Fibroblast of lung (primary cell): Measurements from ENCODE around the gene ITLN2. TPM values are rescaled to one million over a fixed set of nuclear protein-coding genes. Genes with fewer than 3 reads are reported as not detected.
"Not testable (repeated sequence)": the region's sequence is repeated elsewhere in the genome, so short reads cannot be mapped to it uniquely, and the experiment has no call there.

Experiments used
- DNase-seq, 2 donors: peaks; one replicate each; pipeline versions ENCODE4 v3.0.0 to v3.0.0-alpha.2; 2010; ENCODE audit warnings: low read depth in 2 of 2
- H2AFZ ChIP-seq: 2 replicates; pipeline ENCODE4 v1.5.1; 2012; ENCODE audit warnings: low read length, control low read depth, inconsistent platforms
- H3K27ac ChIP-seq: 2 replicates; pipeline ENCODE4 v1.5.1; 2011; ENCODE audit warnings: low read length, control low read depth; ENCODE audit not compliant: insufficient read depth
- H3K27me3 ChIP-seq: 2 replicates; pipeline ENCODE4 v1.5.1; 2011; ENCODE audit warnings: mild to moderate bottlenecking, low read length; ENCODE audit not compliant: control insufficient read depth, insufficient read depth
- H3K36me3 ChIP-seq: 2 replicates; pipeline ENCODE4 v1.5.1; 2011; ENCODE audit warnings: low read length; ENCODE audit not compliant: control insufficient read depth, insufficient read depth
- H3K4me1 ChIP-seq: 2 replicates; pipeline ENCODE4 v1.5.1; 2011; ENCODE audit warnings: low read length; ENCODE audit not compliant: control insufficient read depth, insufficient read depth; ENCODE audit errors: extremely low read depth
- H3K4me2 ChIP-seq: 2 replicates; pipeline ENCODE4 v1.5.1; 2011; ENCODE audit warnings: low read length, control low read depth; ENCODE audit not compliant: insufficient read depth; ENCODE audit errors: extremely low read depth
- H3K4me3 ChIP-seq, 4 experiments: fragments of 200-600 bp in 1 of 4; sonication (generic) in 1 of 4; replicated peaks in 1 of 4; 2 replicates each; pipeline ENCODE4 v1.5.1; 2011 to 2016; ENCODE audit warnings: low read length in 4 of 4, low read depth in 3 of 4, mild to moderate bottlenecking in 3 of 4, control low read depth in 2 of 4, inconsistent platforms in 1 of 4, mixed read lengths in 1 of 4; ENCODE audit not compliant: insufficient read depth in 1 of 4; ENCODE audit errors: control extremely low read depth in 1 of 4
- H3K79me2 ChIP-seq: 2 replicates; pipeline ENCODE4 v1.5.1; 2012; ENCODE audit warnings: mild to moderate bottlenecking, low read length, inconsistent platforms; ENCODE audit not compliant: control insufficient read depth, insufficient read depth
- H3K9ac ChIP-seq: 2 replicates; pipeline ENCODE4 v1.5.1; 2011; ENCODE audit warnings: mild to moderate bottlenecking, low read length, control low read depth; ENCODE audit not compliant: insufficient read depth
- H3K9me3 ChIP-seq: 2 replicates; pipeline ENCODE4 v1.5.1; 2012; ENCODE audit warnings: low read depth, low read length; ENCODE audit not compliant: control insufficient read depth, insufficient read depth
- H4K20me1 ChIP-seq: 2 replicates; pipeline ENCODE4 v1.5.1; 2011; ENCODE audit warnings: low read length; ENCODE audit not compliant: control insufficient read depth, insufficient read depth; ENCODE audit errors: extremely low read depth
- EZH2 ChIP-seq: IDR thresholded peaks from 2 replicates; pipeline ENCODE4 v1.5.1; 2012; ENCODE audit warnings: low read length, control low read depth, mild to moderate bottlenecking; ENCODE audit errors: missing control alignments
- polyA plus RNA-seq, 2 donors: library from polyadenylated mRNA; depleted of rRNA in 1 of 2; stranded (reverse) in 1 of 2; unstranded in 1 of 2; fragments of >200 nt; gene quantifications; 2 replicates each; pipeline ENCODE4 v1.2.1, GENCODE V29; 2011 to 2012; ENCODE audit warnings: missing spikeins in 1 of 2
- total RNA-seq: library from RNA; depleted of rRNA; stranded (reverse); fragments of >200 nt; gene quantifications from 2 replicates; pipeline ENCODE4 v1.2.1, GENCODE V29; 2014
- TF ChIP-seq, protein P1 (sequence below), 2 donors: IDR thresholded peaks in 1 of 2; conservative IDR thresholded peaks in 1 of 2; 1 replicate in 1 of 2; 2 replicates in 1 of 2; pipeline ENCODE4 v1.5.1; 2011 to 2012; ENCODE audit warnings: low read length in 2 of 2, control low read depth in 1 of 2, inconsistent platforms in 1 of 2, low read depth in 1 of 2, mild to moderate bottlenecking in 1 of 2

ITLN2 gene
- total and polyA plus RNA-seq, 2 donors (not counting 1 experiment from before 2014, with no cell fraction given) = not detected

GRCh38 chr1:160993544-160994193, 39.1 kb upstream of the ITLN2 start:
- Histone ChIP-seq H2AFZ (no peak overlapping the region), H4K20me1 (no peaks in the 10 kb centered on the region), H3K4me1 (no peaks in the 10 kb centered on the region), H3K9me3 (no peaks in the 10 kb centered on the region), H3K79me2 (no peaks in the 10 kb centered on the region), H3K27me3 (no peaks in the 10 kb centered on the region), H3K4me3 (no peak overlapping the region), H3K9ac (no peak overlapping the region), H3K27ac (no peak overlapping the region), H3K36me3 (no peaks in the 10 kb centered on the region), H3K4me2 (no peak overlapping the region)
- no peak for TF ChIP-seq EZH2
- TF ChIP-seq, protein P1, sequence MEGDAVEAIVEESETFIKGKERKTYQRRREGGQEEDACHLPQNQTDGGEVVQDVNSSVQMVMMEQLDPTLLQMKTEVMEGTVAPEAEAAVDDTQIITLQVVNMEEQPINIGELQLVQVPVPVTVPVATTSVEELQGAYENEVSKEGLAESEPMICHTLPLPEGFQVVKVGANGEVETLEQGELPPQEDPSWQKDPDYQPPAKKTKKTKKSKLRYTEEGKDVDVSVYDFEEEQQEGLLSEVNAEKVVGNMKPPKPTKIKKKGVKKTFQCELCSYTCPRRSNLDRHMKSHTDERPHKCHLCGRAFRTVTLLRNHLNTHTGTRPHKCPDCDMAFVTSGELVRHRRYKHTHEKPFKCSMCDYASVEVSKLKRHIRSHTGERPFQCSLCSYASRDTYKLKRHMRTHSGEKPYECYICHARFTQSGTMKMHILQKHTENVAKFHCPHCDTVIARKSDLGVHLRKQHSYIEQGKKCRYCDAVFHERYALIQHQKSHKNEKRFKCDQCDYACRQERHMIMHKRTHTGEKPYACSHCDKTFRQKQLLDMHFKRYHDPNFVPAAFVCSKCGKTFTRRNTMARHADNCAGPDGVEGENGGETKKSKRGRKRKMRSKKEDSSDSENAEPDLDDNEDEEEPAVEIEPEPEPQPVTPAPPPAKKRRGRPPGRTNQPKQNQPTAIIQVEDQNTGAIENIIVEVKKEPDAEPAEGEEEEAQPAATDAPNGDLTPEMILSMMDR (conservative IDR thresholded peaks at IDR 0.05 in 1 of 2, IDR thresholded peaks at IDR 0.05 in 1 of 2; ENCODE audit: low read depth in 1 of 2, low read length in 2 of 2) = peak; percentile 43 to 47
- peak; percentile 59 to 82 for DNase-seq

DNA sequence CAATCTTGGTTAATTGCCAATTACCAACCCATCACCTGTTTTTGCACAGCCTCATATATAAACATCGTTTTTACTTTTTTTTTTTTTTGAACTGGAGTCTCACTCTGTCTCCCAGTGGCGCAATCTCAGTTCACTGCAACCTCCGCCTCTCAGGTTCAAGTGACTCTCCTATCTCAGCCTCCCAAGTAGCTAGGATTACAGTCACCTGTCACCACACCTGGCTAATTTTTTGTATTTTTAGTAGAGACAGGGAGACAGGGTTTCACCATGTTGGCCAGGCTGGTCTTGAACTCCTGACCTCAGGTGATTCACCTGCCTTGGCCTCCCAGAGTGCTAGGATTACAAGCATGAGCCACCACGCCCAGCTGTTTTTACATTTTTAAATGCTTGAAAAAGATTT, 37.4 kb upstream of the ITLN2 start:
- not testable (repeated sequence) for H3K4me3 ChIP-seq, H3K4me1 ChIP-seq, H3K4me2 ChIP-seq, H3K9me3 ChIP-seq, H2AFZ ChIP-seq, H3K36me3 ChIP-seq, H4K20me1 ChIP-seq, H3K79me2 ChIP-seq, H3K9ac ChIP-seq, H3K27ac ChIP-seq, DNase-seq, H3K27me3 ChIP-seq

DNA sequence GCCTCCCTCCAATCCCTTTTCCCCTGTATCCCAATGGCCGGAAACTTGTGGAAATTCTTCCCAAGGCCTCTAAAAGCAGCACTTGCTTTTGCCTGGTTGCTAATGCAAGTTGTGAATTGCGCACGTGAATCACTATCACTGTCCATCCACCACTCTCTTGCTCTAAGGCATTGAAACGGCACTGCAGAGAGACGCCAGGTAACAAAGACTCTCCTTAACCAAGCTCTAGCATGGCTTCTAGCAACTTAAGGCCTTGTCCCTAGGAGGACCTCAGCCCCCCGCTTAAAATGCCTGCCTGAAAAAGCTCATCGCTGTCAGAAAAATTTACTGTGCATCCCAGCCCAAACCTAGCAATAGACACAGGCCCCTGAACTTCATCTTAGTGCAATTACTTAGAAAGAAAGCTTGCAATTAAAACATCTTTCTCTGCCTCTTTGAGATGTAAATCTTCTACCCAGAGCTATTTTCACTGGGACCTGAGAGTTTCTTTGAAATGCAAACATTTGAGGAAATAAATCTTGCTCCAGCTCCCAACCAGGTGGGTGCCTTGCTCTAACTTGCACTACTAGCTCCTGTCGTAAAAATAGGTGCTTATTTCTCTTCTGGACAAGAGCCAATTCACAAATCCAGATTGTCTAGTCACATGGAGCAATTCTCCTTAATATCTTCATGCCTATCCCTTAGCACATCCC, 32.9 kb upstream of the ITLN2 start:
- H2AFZ ChIP-seq = no peak overlapping the region
- no peaks in the 10 kb centered on the region for H3K9me3 ChIP-seq
- DNase-seq = no peak
- H4K20me1 ChIP-seq = no peaks in the 10 kb centered on the region
- peaks cover 2% of the 10 kb centered on the region for H3K27me3 ChIP-seq
- TF ChIP-seq EZH2 = no peak
- TF ChIP-seq, protein P1 (conservative IDR thresholded peaks at IDR 0.05 in 1 of 2, IDR thresholded peaks at IDR 0.05 in 1 of 2; ENCODE audit: low read depth in 1 of 2, low read length in 2 of 2) = no peak
- no peak overlapping the region for H3K4me2 ChIP-seq
- H3K36me3 ChIP-seq = no peaks in the 10 kb centered on the region
- no peaks in the 10 kb centered on the region for H3K4me1 ChIP-seq
- no peak overlapping the region for H3K4me3 ChIP-seq
- no peak overlapping the region for H3K27ac ChIP-seq
- H3K79me2 ChIP-seq = no peaks in the 10 kb centered on the region
- no peak overlapping the region for H3K9ac ChIP-seq
